Stimulated activated CD8-positive, alpha-beta memory T cell treated with anti-CD3 and anti-CD28 coated beads, Interleukin-15, amount 100 ng/mL, for 4 hours (primary cell): ENCODE measurements around the gene FLOT1.
"Not testable (repeated sequence)": the region's sequence is repeated elsewhere in the genome, so short reads cannot be mapped to it uniquely, and the experiment has no call there.

ENCODE experiments used
- DNase-seq, 2 donors: peaks; one replicate each; pipeline ENCODE4 v3.0.0-alpha.2; 2020; ENCODE audit warnings: low read depth in 2 of 2

FLOT1 gene

DNA sequence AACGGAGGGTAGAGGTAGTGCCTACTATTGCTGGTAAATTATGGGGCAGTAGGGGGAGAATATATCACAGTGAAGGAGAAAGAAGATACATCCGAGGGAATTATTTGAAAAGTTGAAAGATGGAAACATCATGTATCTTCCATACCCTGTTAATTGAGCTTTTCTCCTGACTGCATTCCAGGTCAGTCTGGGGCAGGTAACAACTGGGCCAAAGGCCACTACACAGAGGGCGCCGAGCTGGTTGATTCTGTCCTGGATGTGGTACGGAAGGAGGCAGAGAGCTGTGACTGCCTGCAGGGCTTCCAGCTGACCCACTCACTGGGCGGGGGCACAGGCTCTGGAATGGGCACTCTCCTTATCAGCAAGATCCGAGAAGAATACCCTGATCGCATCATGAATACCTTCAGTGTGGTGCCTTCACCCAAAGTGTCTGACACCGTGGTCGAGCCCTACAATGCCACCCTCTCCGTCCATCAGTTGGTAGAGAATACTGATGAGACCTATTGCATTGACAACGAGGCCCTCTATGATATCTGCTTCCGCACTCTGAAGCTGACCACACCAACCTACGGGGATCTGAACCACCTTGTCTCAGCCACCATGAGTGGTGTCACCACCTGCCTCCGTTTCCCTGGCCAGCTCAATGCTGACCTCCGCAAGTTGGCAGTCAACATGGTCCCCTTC is 19.2 kb downstream of the FLOT1 start:
- not testable (repeated sequence) for DNase-seq

DNA sequence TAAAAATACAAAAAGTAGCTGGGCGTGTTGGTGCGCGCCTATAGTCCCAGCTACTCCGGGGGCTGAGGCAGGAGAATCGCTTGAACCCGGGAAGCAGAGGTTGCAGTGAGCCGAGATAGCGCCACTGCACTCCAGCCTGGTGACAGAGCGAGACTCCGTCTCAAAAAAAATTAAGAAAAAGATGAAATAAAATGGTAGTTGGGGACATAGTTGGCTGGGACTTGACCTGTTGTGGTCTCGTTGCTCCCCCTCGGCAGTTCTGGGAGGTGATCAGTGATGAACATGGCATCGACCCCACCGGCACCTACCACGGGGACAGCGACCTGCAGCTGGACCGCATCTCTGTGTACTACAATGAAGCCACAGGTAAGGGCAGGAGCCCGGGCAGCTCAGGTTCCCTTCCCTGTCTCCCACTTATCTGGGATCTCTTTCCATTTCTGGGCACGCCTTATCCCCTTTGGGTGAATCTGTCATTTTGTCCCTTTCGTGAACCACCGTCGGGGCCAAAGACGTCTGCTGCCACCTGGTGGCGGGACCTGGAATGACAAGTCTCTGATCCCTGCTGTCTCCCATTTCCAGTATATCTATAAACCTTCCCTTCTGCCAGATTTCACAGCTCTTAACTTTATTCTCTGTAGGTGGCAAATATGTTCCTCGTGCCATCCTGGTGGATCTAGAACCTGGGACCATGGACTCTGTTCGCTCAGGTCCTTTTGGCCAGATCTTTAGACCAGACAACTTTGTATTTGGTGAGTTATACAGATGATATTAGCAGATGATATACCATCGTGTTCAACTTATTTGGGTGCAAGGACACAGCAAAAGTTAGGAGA is 20.0 kb downstream of the FLOT1 start:
- DNase-seq = peak; percentile 63 to 67

DNA sequence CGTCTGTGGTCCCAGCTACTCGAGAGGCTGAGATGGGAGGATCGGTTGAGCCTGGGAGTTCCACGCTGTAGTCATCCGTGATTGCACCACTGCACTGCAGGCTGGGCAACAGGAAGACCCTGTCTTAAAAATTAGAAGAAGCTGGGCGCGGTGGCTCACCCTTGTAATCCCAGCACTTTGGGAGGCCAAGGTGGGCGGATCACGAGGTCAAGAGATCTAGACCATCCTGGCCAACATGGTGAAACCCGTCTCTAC is 20.5 kb downstream of the FLOT1 start:
- DNase-seq = not testable (repeated sequence)

DNA sequence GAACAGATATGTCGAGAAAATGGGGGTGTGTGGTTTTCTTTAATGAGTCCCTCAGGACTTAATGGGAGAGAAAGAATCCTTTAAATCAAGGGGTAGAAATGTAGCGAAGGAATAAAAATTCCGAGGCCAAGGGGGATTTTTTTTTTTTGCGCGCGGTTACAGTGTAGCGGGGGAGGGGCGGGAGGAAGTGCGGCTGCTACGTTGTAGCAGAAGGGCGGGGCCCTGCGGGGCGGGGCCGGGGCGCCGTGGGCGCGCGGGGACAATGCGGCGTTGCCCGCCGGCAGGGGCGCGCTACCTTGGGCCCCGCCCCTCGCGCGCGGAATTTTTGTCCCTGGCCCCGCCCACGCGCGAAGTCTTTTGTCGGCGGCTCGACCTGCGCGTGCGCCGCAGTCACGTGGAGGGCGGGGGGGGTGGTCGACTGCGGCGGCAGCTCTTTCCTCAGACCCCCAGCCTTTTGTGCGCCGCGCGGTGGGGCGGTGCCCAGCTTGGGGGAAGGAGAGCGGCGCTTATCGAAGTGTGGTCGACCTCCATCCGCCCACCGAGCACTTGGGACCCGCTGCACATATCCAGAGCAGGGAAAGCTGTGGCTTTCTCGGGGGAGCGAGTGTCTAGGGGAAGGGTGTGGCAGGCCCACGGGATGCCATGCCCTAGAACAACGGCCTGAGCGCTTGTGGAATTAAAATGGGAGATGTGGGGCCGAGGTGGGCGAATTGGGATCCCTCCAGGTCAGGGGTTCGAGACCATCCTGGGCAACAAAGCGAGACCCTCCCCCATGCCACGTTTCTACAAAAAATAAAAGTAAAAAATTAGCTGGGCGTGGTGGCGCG is 21.1 kb downstream of the FLOT1 start:
- peak; percentile 89 to 94 for DNase-seq

DNA sequence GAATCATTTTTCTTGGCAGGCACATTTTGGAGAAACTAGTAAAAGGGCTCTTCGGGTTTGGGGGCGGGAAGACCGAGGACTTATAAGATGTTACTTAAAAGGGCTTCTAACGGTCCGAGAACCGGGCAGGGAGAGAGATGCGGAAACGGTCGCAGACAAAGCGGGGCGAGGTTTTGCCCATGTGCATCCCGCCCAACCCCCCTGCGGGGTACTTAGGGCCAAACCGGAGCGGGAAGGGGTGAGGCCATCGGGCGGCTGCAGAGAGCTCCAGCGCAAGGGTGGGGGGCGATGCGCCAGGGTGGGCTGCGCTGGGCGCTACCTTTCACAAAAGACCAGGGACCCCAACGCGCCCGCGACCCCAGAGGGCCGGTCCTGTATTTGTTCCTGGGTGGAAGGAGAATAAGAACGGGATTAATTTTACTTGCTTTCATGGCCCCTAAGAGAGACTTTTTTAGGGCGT is 21.7 kb downstream of the FLOT1 start:
- DNase-seq = peak; percentile 41 to 46

DNA sequence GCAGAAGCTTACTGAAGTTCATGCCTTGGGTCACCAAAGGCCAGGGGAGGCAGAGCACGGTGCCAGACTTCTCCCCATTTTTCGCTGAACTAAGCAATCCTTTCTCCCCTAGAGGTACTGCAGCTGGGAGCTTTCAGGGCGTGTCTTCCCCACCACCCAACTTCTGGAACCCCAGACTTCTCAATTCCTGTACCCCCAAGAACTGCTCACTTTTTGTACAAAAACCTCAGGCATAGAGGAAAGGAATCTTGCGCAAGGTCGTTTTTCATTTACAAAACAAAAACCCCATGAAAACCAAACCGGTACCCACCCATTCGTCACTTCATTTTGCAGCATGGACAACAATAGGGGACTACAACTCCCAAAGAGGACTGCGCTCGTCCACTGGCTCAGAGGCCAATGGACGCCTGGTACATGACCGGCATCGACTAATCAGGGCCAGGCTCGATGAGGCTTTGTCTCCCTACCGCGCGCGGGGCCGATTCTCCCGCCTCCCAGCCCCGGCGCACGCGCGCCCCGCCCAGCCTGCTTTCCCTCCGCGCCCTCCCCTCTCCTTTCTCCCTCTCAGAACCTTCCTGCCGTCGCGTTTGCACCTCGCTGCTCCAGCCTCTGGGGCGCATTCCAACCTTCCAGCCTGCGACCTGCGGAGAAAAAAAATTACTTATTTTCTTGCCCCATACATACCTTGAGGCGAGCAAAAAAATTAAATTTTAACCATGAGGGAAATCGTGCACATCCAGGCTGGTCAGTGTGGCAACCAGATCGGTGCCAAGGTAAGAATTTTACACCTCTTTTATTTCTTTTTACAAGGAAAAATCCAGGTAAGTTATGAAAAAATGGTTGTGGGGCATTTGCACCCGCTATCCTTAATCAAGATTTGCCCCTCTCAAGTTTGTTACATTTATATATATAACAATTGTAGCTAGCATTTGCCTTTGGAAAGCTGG is 22.4 kb downstream of the FLOT1 start, which contains the start of gene TUBB:
Gene TUBB (plus strand): TSS at position 562 of the 947 bp plus-strand sequence. CDS start 155 bp downstream, at position 717.
- DNase-seq = peak; percentile 89

DNA sequence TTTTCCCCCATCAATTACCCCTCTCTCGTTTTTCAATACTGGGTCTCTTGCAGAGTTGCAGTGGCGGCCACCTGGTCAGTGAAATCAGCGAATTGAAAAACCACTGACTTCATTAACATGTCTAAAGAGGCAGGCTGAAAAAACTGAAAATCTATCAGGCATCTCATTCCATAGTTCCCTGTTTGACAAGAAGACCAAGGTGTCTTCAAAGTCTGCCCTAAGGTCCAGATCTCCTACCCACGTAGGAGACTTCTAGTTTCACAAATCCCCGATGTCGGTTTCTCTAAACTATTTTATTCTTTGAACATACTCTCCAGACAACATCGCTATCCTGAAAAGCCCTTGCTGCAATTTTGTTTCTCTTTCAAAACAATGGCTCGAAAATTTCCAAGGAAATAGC is 23.1 kb downstream of the FLOT1 start:
- no peak for DNase-seq

DNA sequence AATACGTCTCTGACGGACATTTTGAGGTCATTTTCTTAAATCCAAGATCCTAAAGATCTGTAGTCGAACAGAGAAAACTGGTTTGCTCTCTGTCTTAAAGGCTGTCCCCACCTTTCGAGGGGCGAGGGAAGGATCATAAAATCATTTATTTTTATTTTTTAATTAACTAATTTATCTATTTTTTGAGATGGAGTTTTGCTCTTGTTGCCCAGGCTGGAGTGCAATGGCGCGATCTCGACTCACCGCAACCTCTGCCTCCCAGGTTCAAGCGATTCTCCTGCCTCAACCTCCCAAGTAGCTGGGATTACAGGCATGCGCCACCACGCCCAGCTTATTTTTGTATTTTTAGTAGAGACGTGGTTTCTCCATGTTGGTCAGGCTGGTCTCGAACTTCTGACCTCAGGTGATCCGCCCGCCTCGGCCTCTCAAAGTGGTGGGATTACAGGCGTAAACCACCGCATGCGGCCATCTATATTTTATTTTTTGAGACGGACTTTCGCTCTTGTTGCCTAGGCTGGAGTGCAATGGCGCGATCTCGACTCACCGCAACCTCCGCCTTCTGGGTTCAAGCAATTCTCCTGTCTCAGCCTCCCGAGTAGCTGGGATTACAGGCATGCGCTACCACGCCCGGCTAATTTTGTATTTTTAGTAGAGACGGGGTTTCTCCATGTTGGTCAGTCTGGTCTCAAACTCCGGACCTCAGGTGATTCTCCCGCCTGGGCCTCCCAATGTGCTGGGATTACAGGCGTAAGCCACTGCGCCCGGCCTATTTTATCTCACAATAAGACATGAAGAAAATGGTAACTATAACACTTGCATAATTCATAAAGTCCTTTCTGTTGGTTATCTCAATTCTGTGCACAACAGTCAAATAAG is 24.4 kb downstream of the FLOT1 start:
- not testable (repeated sequence) for DNase-seq

DNA sequence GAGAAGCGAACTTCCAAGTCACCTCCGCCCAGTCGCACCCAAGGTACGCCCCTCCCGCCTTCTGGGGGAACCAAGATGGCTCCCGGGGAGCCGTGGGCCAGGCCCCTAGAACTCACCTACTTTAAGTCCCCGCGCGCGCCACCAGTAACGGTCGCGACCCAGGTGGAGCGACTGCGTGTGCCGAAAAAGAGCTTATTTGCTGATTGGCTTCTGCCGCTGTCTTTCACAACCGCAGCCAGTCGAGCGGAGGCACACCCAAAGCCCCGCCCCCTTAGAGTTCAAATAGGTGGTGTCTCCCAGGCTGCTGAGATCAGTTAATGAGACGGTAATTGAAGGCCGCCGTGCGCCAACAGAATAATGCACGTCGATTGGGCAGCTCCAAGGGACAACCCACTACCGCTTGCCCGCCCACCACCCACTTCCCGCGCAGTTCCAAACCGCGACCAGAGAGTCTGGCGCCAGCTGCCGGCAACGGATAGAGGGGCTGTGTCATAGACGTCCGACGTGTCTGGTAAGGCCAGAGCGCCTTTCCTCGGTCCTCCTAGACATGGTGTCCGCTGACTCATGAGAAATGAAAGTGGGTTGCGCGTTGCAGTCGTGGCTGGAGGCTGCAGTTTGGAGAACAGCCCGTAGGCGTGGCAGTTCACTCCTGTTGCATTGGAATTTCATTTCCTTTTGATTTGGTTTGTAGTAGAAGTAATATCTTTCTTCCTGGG is 25.2 kb downstream of the FLOT1 start, which contains the start of gene MDC1:
Gene MDC1 (minus strand): TSS at position 153 of the 716 bp plus-strand sequence. CDS start 2,106 bp downstream, outside the sequence.
- peak; percentile 99 for DNase-seq

DNA sequence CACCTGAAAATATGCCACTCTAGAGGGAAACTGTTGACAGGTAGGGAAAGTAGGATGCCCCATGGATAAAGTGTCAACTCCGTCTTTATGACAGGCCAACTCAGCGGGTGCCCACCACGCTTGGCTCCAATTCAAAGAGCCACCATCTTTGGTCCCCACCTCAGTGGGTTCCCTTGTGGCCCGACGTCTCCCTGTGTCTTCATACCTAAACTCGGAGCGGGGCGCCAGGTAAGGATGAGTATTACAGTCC is 25.7 kb downstream of the FLOT1 start:
- no peak for DNase-seq

DNA sequence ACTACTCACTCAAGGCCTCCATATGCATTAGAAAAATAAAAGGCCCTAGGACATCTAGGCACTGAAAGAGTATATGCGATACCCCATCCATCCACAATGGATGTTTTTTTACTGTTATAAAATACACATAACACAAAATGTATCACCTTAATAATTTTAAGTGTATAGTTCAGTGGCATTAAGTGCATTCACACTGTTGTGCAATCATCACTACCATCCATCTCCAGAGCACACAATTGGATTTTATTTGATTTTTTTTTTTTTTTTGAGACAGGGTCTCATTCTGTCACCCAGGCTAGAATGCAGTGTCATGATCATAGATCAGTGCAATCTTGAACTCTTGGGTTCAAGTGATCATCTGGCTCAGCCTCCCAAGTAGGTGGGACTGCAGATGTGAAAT is 28.2 kb downstream of the FLOT1 start:
- no peak for DNase-seq

DNA sequence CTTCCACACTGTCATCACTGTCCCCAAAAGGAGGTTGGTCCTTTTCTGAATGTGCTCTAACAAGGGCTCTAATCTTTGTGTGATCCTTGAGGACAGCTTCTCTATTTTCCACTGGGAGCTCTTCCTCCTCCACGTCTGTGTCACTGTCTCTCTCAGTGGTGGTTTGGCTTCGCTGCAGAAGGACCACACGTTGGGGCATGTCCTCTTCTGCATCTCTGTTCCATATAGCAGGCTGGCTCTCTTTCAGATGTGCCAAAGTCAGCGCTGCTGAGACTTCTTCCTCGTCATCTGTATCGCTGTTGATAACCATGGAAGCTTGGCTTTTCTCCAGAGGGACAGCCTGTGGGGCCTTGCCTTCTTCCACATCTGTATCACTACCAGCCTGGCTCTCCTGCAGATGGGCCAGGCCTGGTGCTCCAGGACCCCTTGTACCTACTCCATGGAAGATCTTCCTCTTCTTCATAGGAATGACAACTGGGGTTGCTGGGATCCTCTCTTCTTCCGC is 30.0 kb downstream of the FLOT1 start:
- no peak for DNase-seq

DNA sequence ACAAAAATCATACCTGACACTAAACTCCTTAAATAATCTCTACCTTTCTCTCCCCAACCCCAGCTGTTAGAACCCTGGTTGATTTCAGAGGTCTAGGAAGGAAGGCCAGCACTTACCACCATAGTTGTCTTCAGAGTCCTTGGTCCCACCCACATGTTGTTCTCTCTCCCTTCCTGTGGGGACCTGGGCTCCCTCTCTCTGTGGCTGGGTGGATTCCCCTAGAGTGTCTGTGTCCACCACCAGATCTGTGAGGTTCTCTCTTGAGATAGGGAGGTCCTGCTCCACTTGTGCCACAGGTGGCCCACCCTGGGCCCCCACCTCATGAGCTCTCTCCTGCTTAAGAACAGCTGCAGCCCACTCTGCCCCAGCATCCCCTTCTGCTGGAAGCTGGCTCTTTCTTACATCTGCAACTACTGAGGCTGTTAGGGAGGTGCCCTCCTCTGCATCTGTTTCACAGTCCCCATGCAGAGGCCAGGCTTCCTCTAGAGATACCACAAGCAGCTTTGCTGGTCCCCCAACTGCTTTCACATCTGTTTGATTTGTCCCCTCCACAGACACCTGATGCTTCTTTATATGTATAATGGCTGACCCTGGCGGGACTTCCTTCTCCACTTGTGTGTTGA is 30.6 kb downstream of the FLOT1 start:
- DNase-seq = no peak

DNA sequence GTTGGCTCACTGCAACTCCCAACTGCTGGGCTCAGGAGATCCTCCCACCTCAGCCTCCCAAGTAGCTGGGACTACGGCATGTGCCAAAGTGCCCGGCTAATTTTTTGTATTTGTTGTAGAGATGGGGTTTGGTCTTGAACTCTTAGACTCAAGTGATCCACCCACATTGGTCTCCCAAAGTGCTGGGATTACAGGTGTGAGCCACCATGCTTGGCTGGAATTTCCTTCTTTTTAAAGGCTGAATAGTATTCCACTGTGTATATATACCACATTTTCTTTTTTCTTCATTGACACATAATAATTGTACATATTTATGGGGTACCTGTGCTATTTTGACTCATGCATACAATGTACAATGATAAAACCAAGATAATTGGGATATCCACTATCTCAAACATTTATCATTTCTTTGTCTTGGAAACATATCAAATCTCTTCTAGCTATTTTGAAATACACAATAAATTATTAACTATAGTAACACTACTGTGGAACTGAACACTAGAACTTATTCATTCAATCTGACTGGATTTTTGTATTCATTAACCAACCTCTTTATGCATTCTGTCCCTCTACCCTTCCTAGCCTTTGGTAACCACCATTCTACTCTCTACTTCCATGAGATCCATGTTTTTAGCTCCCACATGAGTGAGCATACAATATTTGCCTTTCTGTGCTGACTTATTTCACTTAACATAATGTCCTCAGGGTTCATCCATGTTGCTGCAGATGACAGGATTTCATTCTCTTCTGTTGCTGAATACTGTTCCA is 33.2 kb downstream of the FLOT1 start:
- DNase-seq = no peak

DNA sequence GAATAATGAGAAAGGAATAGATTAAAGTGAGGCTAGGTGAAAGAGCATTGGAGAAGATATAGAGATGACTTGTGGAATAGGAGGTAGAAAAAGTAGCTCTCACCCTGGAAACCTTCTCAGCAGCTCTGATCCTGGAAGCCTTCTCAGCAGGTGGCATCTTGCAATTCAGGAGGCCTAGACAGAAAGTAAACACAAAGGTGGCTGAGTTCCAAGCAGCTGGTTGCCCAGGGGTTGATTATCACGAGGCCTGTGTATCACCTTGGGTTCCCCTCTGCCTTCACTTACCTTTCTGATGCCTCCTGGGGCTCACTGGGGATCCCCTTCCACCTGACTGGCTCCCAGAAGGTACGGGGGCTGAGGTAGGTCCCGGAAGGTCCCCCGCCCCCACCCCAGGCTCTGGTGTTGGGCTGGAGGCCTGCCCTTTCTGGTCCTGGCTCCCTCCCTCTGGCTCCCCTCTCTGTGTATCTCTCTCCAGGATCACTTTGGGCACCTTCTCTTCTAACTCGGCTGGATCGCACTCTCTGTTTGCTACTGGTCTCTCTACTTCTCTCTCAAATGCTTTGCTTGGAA is 35.1 kb downstream of the FLOT1 start:
- DNase-seq = no peak

DNA sequence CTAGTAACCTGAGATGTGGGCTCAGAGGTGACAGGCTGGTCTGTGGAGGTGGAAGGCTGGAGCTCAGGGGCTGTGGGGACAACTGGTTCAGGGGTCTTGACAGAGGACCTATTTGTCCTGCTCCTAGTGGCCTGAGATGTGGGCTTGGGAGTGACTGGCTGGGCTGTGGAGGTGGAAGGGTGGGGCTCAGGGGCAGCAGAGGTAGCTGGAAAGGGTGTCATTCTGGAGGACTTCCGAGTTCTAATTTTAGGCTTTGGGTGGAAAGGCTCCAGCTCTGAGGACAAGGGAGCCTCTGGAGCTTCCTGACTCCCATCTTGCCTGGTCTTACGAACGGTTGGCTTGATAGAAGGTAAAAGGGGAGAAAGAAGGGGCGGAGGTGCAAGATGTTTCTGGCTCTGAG is 36.9 kb downstream of the FLOT1 start:
- DNase-seq = no peak

DNA sequence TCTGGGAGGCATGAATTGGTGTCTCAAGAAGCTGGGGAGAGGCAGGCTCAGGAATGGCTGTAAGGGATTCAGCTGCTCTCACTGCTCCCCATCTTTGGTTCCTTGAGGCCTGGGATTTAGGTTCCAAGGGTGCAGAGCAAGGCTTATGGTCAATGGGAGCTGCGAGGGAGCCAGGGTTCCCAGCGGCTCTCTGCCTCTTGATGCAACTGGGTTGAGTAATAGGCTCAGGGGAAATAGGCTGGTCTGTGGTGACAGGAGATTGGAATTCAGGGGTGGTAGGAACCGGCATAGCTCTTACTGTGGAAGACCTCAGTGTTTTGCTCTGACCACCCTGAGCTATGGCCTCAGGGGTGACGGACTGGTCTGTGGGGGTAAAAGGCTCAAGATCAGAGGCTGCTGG is 38.7 kb downstream of the FLOT1 start:
- DNase-seq = no peak

DNA sequence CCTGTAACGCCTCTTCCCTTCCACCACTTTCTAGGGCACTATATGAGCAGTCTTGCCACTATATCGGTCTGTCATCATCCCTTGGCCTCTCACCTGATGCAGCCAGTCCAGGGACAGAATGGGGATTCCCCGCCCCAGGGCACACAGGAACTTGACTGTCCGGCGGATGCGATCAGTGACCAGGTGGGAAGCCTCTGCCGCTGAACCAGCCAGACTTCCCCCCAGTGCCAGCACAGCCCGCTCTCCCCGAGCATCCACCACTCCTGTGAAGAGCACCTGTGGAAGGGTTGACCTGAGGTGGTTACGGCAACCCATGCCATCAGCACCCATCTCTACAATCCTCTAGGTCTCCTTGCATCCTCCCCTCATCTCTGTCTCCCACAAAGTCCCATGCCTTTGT is 39.5 kb downstream of the FLOT1 start:
- no peak for DNase-seq
